HG03025 (cell line): ENCODE results near the gene SNRPB.
A peak's percentile ranks its signal among the peaks of the same experiment; 100 is the strongest.
"Not testable (repeated sequence)": the region's sequence is repeated elsewhere in the genome, so short reads cannot be mapped to it uniquely, and the experiment has no call there.

Experiments
- ATAC-seq: cut with Tn5 transposase; IDR thresholded peaks from one replicate; pipeline ENCODE4 v1.9.1; 2021; ENCODE audit warnings: mild to moderate bottlenecking, moderate library complexity; ENCODE audit not compliant: unreplicated experiment, low FRiP score

SNRPB gene

DNA sequence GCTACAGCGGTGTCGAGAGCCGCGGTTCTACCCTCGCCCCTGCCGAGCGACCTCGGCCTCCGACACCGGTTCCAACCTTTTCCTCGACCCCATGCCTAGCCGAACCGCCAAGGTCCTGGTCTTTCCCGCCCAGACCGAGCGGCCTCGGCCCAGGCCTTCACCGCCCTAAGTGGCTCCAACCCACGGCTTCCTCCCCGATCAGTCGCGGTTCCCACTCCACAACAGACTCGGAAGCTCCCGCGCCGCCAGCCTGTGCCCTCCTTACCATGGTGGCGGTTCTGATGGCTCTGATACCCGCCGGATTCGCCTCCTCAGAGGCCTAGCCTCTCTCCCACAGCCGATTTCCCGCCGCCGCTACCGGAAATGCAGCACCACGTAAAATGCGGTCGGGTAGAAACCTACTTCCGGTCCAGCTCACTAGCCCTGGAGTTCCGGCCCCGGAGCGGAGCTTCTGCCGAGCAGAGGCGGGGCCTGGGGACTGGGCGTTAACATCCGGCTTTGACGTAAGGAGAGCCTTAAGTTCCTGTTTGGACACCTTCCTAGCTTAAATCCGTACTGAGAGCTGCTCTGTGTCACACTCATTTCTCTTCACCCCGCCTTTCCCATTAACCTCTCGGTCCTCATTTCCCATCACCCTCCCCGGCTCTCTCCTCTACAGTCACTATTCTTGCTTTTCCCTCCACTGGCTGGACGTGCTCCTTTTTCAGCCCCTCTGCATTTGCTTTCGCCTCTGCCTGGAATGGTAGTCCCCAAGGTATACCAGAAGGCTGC lies at the start of gene SNRPB:
SNRPB (minus strand) TSS at position 367 of the 771 bp plus-strand sequence; CDS start at position 268, 99 bp downstream.
- peak; percentile 97 for ATAC-seq

DNA sequence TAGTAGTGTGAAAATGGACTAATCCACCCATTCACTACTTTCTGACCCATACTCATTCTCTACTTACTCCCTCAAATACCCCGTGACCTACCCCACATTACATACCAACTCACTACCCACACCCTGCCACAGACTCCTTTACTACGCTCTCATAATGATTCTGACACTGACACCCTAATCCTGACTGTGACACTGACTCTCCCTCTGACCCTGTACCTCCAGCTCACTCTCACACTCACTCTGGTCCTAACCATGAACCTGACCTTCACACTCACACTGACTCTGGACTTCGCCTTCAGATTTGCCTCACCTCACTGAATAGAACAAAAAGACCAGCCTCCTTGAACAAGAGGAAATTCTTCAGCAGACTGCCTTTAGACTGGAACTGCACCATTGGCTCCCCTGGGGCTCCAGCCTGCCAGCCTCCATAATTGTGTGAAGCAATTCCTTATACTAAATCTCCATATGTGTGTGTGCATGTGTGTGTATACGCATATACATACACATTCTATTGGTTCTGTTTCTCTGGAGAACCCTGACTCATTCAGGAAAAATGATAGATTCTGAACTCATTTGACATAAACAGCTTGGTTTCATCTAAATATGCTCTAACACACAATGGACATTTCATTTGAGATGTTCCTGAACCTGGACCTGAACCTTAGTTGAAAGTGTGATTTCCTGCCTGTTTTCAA lies 48.7 kb upstream of the SNRPB start:
- no peak for ATAC-seq

DNA sequence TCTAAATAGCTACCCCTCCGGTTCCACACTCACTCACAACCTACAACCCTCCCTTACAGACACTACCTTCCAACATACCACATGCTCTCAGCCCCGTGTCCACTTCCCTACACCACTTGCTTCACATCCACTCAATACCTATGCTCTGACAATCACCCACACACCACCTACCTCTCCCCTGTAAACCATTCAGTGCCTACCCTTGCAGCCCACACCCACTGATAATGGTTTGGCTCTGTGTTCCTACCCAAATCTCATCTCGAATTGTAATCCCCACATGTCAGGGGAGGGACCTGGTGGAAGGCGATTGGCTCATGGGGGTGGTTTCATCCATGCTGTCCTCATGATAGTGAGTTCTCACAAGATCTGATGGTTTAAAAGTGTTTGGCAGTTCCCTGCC lies 48.0 kb upstream of the SNRPB start:
- no peak for ATAC-seq

DNA sequence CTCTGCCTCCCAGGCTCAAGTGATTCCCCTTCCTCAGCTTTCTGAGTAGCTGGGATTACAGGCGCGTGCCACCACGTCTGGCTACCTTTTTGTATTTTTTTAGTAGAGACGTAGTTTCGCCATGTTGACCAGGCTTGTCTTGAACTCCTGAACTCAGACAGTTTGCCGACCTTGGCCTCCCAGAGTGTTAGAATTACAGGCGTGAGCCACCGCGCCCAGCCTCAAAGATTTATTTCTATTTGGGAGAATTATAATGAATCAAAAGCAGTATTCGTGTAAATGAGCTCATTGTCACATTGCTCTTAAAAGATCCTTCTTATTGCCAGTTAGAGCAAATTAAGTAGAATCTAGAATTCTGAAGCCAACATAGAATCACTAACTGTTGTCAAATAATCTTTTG lies 47.5 kb upstream of the SNRPB start:
- ATAC-seq, result no peak

DNA sequence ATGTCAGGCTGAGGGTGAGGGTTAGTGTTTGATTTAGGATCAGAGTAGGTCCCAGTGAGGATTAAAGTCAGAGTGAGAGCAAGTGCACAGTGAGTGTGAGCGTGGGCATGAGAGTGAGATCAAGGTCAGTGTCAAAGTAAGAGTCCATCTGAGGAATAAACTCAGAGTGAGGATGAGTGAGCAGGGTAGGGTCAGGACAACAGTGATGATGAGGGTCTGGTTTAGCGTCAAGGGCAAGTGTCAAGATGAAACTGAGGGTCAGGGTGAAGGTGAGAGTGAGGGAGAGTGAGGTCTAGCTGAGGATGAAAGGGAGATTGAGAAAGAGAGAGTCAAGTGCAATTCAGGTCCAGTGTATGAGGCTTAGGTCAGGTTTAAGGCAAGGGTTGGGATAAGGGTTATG lies 45.8 kb upstream of the SNRPB start:
- ATAC-seq, result no peak

DNA sequence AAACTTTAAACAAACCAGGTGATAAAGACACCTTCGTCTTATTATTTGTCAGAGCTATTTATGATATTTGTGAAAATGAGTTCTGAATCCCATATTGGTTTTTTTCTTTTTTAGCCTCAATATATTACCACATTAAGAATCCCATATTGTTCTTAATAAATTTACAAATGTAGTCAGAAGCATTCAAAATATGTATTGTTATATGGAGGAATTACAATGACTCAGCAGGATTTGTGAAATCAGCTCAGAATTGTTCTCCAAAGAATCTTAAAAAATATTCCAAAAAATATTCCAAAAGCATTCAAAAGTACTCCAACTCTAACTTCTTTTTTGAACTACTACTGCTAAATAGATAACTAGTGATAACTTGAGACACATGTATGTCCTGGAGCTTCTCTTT lies 44.6 kb upstream of the SNRPB start:
- no peak for ATAC-seq

DNA sequence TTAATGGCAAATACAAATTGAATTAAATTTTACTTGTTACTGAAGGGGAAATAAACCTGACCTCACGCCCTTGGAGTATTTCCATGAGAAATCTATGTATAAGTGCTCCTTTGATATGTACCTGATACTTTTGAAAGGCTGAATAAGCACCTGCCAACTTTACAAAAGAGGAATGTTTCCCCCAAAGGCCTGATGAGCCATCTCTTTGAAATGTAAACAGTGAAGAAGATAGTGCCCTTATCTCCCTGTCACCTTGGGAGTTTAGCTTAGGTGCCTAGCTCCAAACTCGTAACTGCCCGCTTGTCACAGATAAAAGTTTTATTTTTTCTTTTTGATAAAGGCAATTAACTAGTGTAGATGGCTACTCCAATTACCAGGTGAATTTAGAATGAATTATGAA lies 39.2 kb upstream of the SNRPB start:
- no peak for ATAC-seq

DNA sequence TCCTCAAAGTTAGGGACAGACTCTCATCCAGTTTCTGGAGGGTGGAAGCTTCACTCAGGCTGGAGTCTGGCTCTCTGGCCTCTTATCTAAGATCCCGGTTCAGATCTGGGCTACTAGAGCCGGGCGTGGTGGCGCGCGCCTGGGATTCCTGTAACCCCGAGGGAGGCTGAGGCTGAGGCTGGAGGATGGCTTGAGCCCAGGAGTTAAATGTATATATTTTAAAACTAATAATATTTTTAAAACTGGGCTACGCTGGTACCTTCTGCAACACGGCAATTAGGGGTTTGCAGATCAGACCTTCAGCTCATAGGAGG lies 38.8 kb upstream of the SNRPB start:
- ATAC-seq, result no peak

DNA sequence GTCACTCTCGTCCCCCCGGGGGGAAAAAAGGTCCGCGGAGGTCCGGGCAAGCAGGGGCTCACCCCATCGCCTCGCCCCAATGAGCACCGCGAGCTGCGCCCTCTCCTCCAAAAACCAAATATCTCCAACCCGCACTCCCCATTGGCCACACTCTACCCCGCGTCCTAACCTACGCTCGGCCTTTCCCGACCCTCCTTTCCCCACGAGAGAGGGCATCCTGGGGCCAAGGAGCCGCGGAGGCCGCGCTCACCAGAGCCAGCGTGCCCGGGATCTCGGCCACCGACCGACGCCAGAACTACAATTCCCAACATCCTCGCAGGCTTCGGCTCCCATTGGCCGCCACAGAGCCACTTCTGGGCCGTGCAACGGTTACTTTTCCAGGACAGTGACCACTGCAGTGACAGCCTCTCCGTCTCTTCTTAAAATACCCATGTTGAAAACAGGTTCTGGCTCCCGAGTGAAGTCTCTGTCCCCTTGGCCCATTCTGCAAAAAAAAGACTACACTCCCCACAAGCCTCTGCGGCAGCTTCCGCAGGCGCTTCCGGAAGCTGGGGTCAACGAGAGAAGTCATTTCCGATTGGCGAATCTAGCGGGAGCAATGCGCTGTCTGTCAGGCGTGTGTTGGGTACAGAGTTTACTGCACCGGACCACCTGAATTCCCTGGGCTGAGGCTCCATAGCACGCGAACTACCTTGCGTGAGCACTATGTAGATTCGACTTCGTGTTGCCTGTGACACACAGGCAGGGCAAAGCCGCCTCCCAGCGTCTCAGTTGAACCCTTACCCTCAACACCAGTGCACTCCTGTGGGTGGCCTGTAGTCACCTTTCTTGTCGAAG lies 38.3 kb upstream of the SNRPB start, which contains the start of gene ZNF343:
ZNF343 (minus strand) TSS at position 285 of the 837 bp plus-strand sequence. CDS start 15,020 bp downstream, outside the sequence.
- peak; percentile 82 for ATAC-seq

DNA sequence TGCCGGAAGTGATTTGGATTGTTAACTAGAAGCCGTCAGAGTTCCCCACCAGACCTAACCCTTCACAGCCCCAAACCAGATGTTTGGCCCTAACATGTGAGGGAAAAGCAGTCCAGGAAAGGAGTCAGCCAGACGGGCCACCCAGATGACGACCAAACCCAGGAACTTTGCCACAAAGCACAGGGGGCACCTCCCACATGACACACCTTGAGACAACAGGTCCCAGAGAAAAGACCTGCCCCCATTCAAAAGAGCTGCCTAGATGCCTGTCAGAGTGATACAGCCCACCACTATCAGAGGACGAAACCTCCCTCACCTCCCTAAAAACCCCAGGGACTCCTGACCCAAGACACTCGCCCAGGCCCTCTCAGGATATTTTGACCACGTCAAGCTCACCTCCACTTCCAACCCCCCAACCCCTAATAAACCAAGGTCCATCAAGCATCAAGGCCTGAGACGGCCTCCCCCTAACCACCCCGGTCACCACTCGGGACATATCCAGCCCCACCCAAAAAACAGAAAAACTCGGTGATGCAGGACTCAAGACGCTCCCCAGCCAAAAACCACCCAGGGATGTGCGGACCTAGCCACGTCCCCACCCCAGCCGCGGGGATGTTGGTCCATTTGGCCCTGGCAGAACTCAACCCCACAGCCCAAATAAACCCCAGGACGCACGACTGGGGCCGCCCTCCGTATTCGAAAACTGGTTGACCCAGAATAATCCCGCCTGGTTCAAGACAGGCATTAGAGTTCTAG lies 37.5 kb upstream of the SNRPB start:
- peak; percentile 37 for ATAC-seq

DNA sequence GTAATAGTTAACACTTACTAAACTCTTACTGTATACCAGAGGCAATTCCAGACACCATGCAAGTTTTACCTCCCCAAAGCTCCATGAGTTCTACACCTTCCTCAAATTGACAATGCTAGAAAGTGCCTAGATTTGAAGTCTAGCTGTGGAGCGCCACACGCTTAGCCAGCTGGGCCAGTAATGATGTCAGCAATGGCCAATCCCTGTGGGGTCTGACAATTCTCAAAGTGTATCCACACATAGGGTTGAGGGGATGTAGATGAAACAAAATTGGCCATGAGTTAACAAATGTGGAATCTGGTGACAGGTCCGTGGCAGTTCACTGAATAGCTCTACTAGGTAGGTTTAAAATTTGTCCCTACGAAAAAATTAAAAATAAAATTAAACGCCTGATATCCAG lies 36.9 kb upstream of the SNRPB start:
- no peak for ATAC-seq

DNA sequence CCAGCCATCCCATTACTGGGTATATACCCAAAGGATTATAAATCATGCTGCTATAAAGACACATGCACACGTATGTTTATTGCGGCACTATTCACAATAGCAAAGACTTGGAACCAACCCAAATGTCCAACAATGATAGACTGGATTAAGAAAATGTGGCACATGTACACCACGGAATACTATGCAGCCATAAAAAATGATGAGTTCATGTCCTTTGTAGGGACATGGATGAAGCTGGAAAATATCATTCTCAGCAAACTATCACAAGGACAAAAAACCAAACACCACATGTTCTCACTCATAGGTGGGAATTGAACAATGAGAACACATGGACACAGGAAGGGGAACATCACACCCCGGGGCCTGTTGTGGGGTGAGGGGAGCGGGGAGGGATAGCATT lies 35.8 kb upstream of the SNRPB start:
- ATAC-seq, result not testable (repeated sequence)

DNA sequence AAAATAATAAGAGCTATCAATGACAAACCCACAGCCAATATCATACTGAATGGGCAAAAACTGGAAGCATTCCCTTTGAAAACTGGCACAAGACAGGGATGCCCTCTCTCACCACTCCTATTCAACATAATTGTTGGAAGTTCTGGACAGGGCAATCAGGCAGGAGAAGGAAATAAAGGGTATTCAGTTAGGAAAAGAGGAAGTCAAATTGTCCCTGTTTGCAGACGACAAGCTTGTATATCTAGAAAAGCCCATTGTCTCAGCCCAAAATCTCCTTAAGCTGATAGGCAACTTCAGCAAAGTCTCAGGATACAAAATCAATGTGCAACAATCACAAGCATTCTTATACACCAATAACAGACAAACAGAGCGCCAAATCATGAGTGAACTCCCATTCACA lies 34.2 kb upstream of the SNRPB start:
- ATAC-seq, result not testable (repeated sequence)

DNA sequence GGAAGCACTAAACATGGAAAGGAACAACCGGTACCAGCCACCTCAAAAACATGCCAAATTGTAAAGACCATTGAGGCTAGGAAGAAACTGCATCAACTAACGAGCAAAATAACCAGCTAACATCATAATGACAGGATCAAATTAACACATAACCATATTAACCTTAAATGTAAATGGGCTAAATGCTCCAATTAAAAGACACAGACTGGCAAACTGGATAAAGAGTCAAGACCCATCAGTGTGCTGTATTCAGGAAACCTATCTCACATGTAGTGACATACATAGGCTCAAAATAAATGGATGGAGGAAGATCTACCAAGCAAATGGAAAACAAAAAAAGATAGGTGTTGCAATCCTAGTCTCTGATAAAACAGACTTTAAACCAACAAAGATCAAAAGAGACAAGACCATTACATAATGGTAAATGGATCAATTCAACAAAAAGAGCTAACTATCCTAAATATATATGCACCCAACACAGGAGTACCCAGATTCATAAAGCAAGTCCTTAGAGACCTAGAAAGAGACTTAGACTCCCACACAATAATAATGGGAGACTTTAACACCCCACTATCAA lies 32.3 kb upstream of the SNRPB start:
- ATAC-seq, result not testable (repeated sequence)

DNA sequence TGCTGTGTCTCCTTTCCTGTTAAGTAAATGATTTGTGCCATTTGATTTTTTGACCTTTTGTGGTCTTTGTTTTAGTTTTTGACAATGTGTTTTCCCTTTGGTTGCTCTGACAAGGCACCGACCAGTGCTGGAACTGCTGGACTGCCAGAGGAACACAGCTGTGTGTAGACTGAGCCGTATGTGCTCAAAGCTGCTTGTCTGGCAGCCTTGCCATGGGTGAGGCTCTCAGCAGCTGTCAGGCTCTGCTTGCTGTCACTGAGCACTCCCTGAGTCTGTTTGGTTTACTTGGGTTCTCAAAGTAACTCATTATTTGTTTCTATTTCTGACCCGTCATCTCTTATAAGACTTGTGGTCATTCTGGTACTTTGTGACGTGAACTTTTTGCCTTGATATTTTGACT lies 15.1 kb upstream of the SNRPB start:
- no peak for ATAC-seq

DNA sequence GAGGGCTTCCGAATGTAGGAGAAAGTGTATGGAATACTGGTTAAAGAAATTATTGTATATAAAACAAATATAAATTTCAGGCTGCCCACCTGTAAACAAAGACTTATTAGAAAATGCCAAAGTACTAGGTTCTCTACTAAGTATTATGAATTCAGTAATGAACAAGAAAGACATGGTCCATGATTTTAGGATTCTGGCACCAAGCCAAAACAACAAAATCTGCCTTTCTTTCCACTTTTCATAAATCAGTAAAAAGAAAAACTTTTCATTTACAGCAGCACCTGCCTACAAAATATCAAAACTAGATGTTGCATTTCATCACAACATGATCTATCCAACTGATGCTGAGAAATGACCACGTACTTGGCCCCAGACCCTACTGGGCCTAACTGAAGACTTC lies 14.5 kb upstream of the SNRPB start:
- no peak for ATAC-seq

DNA sequence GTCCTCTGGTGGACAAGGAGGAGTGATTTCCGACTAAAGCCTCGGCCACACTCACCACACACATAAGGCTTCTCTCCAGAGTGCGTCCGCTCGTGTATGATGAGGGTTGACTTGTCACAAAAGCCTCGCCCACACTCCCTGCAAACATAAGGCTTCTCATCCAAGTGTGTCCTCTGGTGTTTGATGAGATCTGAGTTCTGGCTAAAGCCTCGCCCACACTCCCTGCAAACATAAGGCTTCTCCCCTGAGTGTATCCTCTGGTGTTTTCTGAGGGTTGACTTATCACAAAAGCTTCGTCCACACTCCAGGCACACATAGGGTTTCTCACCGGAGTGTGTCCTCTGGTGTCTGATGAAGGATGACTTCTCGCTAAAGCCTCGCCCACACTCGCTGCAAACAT lies 12.9 kb upstream of the SNRPB start:
- ATAC-seq, result no peak

DNA sequence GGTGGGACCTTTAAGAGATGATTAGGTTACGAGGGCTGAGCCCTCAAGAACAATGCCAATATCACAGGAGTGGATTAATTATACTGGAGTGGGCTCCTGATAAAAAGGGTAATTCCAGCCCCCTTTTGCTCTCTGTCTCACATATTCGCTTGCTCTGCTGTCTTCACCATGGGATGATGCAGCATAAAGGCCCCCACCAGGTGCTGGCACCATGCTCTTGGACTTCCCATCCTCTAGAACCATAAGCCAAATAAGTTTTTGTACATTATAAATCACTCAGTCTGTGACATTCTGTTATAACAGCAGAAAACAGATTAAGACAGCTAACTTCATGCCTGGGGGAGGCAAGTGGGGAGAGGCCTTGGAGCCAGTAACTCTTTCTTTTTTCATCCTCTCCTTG lies 9.8 kb upstream of the SNRPB start:
- ATAC-seq, result no peak

DNA sequence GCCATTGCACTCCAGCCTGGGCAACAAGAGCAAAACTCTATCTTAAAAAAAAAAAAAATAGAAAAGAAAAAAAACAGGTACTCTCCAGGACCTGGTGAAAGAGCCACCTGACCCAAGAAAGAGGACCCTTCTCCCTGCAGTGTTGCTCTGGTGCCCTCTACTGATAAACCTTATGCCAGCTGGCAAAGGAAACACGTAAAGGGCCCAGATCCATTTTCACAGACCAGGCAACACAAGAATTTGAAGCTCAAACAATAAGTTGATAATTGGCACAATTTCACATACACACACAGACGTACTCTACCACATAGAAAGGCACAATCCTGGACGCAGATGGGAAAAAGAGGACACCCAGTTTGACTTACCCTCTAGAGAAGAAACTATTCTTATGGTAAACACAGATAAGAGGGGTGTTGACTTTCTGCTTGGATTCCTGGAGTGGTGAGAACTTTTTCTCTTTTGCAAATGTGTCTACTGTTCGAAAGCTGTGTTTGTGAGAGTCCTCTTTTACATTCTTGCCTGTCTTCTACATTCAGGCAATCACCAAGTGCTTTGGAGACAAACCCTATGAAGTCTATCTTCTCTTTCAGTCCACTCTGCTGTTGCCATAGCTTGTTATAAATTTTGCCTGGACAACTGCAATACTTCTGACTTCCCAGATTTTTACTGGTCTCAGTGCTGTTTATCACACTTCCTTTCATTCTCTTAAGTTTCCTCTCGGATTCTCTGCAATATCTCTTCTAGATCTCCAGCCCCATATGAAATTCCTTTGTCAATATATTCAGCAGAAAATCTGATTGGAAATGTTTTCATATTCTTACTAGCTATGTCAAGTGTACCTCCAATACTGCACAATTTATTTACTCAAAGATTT lies 6.4 kb upstream of the SNRPB start:
- no peak for ATAC-seq
